Left forelimb (tissue), 1 donor: ENCODE data around the gene DLEC1.
"Not testable (repeated sequence)": the region's sequence is repeated elsewhere in the genome, so short reads cannot be mapped to it uniquely, and the experiment has no call there.

Experiments used
- DNase-seq: peaks from one replicate; pipeline ENCODE4 v3.0.0-alpha.2; 2018; ENCODE audit warnings: low spot score

The DLEC1 gene

GRCh38 chr3:38038447-38038911 lies 529 bp upstream of the DLEC1 start:
- DNase-seq, result no peak

GRCh38 chr3:38039899-38040261 lies 872 bp downstream of the DLEC1 start:
- DNase-seq, result no peak

- DNase-seq, result no peak
Measured at GRCh38 chr3:38040401-38040800, 1.4 kb downstream of the DLEC1 start.

- DNase-seq, result no peak
Measured at GRCh38 chr3:38043486-38043885, 4.5 kb downstream of the DLEC1 start.

- DNase-seq, result no peak
Measured at GRCh38 chr3:38046027-38046426, 7.0 kb downstream of the DLEC1 start.

GRCh38 chr3:38046821-38047220 lies 7.8 kb downstream of the DLEC1 start:
- DNase-seq, result no peak

GRCh38 chr3:38047896-38048295 lies 8.9 kb downstream of the DLEC1 start:
- no peak for DNase-seq

- DNase-seq, result no peak
Measured at GRCh38 chr3:38049358-38050126, 10.5 kb downstream of the DLEC1 start.

GRCh38 chr3:38051131-38051530 lies 12.1 kb downstream of the DLEC1 start:
- DNase-seq, result no peak

GRCh38 chr3:38053286-38053685 lies 14.3 kb downstream of the DLEC1 start:
- DNase-seq, result not testable (repeated sequence)

- not testable (repeated sequence) for DNase-seq
Measured at GRCh38 chr3:38053813-38054498, 14.9 kb downstream of the DLEC1 start.

GRCh38 chr3:38054499-38055001 lies 15.5 kb downstream of the DLEC1 start:
- DNase-seq, result no peak

GRCh38 chr3:38059148-38059547 lies 20.1 kb downstream of the DLEC1 start:
- no peak for DNase-seq

- DNase-seq, result no peak
Measured at GRCh38 chr3:38059591-38059990, 20.6 kb downstream of the DLEC1 start.

- no peak for DNase-seq
Measured at GRCh38 chr3:38062809-38063208, 23.8 kb downstream of the DLEC1 start.

- not testable (repeated sequence) for DNase-seq
Measured at GRCh38 chr3:38064453-38064852, 25.4 kb downstream of the DLEC1 start.

- DNase-seq, result no peak
Measured at GRCh38 chr3:38067508-38068233, 28.7 kb downstream of the DLEC1 start.

GRCh38 chr3:38070013-38070412 lies 31.0 kb downstream of the DLEC1 start:
- DNase-seq, result no peak

GRCh38 chr3:38077073-38077472 lies 38.1 kb downstream of the DLEC1 start:
- not testable (repeated sequence) for DNase-seq

GRCh38 chr3:38082296-38082695 lies 43.3 kb downstream of the DLEC1 start:
- DNase-seq, result not testable (repeated sequence)

GRCh38 chr3:38083254-38083653 lies 44.2 kb downstream of the DLEC1 start:
- not testable (repeated sequence) for DNase-seq

- no peak for DNase-seq
Measured at GRCh38 chr3:38083871-38084333, 44.9 kb downstream of the DLEC1 start.
